Esophagus (tissue), 2 donors: ENCODE data around the gene ZNF717. TPM values are rescaled to one million over a fixed set of nuclear protein-coding genes. Genes with fewer than 3 reads are reported as not detected.

Source experiments
- H3K27ac ChIP-seq, 2 donors: one replicate each; pipeline ENCODE4 v1.5.1; 2013; ENCODE audit warnings: low read depth in 2 of 2, mild to moderate bottlenecking in 2 of 2, inconsistent platforms in 1 of 2, low read length in 1 of 2, moderate library complexity in 1 of 2
- H3K27me3 ChIP-seq, 2 donors: one replicate each; pipeline ENCODE4 v1.6.1; 2013; ENCODE audit warnings: low read length in 2 of 2, control low read depth in 1 of 2, mild to moderate bottlenecking in 1 of 2; ENCODE audit not compliant: insufficient read depth in 2 of 2, control insufficient read depth in 1 of 2
- H3K36me3 ChIP-seq, 2 donors: one replicate each; pipeline ENCODE4 v1.6.1; 2013; ENCODE audit warnings: low read length in 1 of 2; ENCODE audit not compliant: control insufficient read depth in 2 of 2, insufficient read depth in 2 of 2
- H3K4me1 ChIP-seq, 2 donors: one replicate each; pipeline ENCODE4 v1.6.1; 2013; ENCODE audit warnings: low read length in 1 of 2; ENCODE audit not compliant: control insufficient read depth in 2 of 2, insufficient read depth in 2 of 2
- H3K4me3 ChIP-seq, 2 donors: one replicate each; pipeline ENCODE4 v1.5.1; 2013; ENCODE audit warnings: low read length in 2 of 2, mild to moderate bottlenecking in 2 of 2, low read depth in 1 of 2, moderate library complexity in 1 of 2
- H3K9me3 ChIP-seq, 2 donors: one replicate each; pipeline ENCODE4 v1.6.1; 2013; ENCODE audit warnings: mild to moderate bottlenecking in 2 of 2, low read depth in 1 of 2, low read length in 1 of 2, moderate library complexity in 1 of 2; ENCODE audit not compliant: control insufficient read depth in 2 of 2, insufficient read depth in 1 of 2
- WGBS, 2 donors: extraction: QIAGEN DNeasy Blood & Tissue Kit; methylation state at CpG; one replicate each; pipeline ENCODE4 v1.1.7; 2013; 5-methylcytosine and 5-hydroxymethylcytosine counted together
- polyA plus RNA-seq, 2 donors: library from polyadenylated mRNA; stranded (reverse); fragments of 200-250 nt; gene quantifications; one replicate each; pipeline ENCODE4 v1.2.3, GENCODE V29; 2013
- donor health status: healthy with polysubstance abuse.
- donor health status: Bipolar disorder and iron deficiency.

ZNF717 gene
- polyA plus RNA-seq, 2 donors, result 3.1 to 4.3 TPM

GRCh38 chr3:75768303-75769017, 16.9 kb downstream of the ZNF717 start:
- Histone ChIP-seq H3K9me3 (peaks cover 22 to 31% of the 10 kb centered on the region in 2 donors), H3K27ac (no peak overlapping the region), H3K27me3 (no peaks in the 10 kb centered on the region), H3K4me3 (no peak overlapping the region), H3K36me3 (peaks cover 0 to 8% of the 10 kb centered on the region in 2 donors), H3K4me1 (peaks cover 0 to 3% of the 10 kb centered on the region in 2 donors)
- 94% methylated on average over 7 of the region's 7 CpGs for WGBS, 2 donors

- Histone ChIP-seq H3K9me3 (peaks cover 15 to 27% of the 10 kb centered on the region in 2 donors), H3K4me1 (no peaks in the 10 kb centered on the region), H3K36me3 (peaks cover 9 to 13% of the 10 kb centered on the region in 2 donors), H3K27me3 (no peaks in the 10 kb centered on the region), H3K27ac (no peak overlapping the region), H3K4me3 (no peak overlapping the region)
- WGBS, 2 donors, result 87 to 92% methylated on average over 7 of the region's 7 CpGs
Measured at GRCh38 chr3:75737831-75738493, 47.4 kb downstream of the ZNF717 start.

- H3K27me3 ChIP-seq, result no peaks in the 10 kb centered on the region
- H3K4me3 ChIP-seq, result no peak overlapping the region
- no peaks in the 10 kb centered on the region for H3K4me1 ChIP-seq
- 91% methylated on average over 2 of the region's 2 CpGs for WGBS, 2 donors
- H3K27ac ChIP-seq, result no peak overlapping the region
- peaks cover 19 to 21% of the 10 kb centered on the region in 2 donors for H3K9me3 ChIP-seq
- peaks cover 0 to 2% of the 10 kb centered on the region in 2 donors for H3K36me3 ChIP-seq
Measured at GRCh38 chr3:75727985-75728384, 57.4 kb downstream of the ZNF717 start.

GRCh38 chr3:75692061-75692460, 93.3 kb downstream of the ZNF717 start:
- H3K4me1 ChIP-seq, result no peaks in the 10 kb centered on the region
- no peak overlapping the region for H3K4me3 ChIP-seq
- no peak overlapping the region for H3K27ac ChIP-seq
- WGBS, 2 donors, result 37 to 42% methylated on average over 2 of the region's 2 CpGs
- no peaks in the 10 kb centered on the region for H3K27me3 ChIP-seq
- H3K9me3 ChIP-seq, result peaks cover 0 to 11% of the 10 kb centered on the region in 2 donors
- no peaks in the 10 kb centered on the region for H3K36me3 ChIP-seq

GRCh38 chr3:75687323-75687722, 98.0 kb downstream of the ZNF717 start:
- 87 to 92% methylated on average over 9 of the region's 9 CpGs for WGBS, 2 donors
- no peak overlapping the region for H3K27ac ChIP-seq
- no peak overlapping the region for H3K4me3 ChIP-seq
- peaks cover 0 to 11% of the 10 kb centered on the region in 2 donors for H3K9me3 ChIP-seq
- no peaks in the 10 kb centered on the region for H3K27me3 ChIP-seq
- H3K4me1 ChIP-seq, result no peaks in the 10 kb centered on the region
- no peaks in the 10 kb centered on the region for H3K36me3 ChIP-seq

Other genes starting within 250 kb of the ZNF717 start
- gene FRG2C, start 121.2 kb downstream of the ZNF717 start, polyA plus RNA-seq, result not detected